GM18861 (cell line): ENCODE results near the gene CCDC6.
A peak's percentile ranks its signal among the peaks of the same experiment; 100 is the strongest.
"Not testable (repeated sequence)": the region's sequence is repeated elsewhere in the genome, so short reads cannot be mapped to it uniquely, and the experiment has no call there.

ENCODE experiments used
- ATAC-seq: cut with Tn5 transposase; IDR thresholded peaks from one replicate; pipeline ENCODE4 v1.9.1; 2021; ENCODE audit not compliant: unreplicated experiment

Gene CCDC6

DNA sequence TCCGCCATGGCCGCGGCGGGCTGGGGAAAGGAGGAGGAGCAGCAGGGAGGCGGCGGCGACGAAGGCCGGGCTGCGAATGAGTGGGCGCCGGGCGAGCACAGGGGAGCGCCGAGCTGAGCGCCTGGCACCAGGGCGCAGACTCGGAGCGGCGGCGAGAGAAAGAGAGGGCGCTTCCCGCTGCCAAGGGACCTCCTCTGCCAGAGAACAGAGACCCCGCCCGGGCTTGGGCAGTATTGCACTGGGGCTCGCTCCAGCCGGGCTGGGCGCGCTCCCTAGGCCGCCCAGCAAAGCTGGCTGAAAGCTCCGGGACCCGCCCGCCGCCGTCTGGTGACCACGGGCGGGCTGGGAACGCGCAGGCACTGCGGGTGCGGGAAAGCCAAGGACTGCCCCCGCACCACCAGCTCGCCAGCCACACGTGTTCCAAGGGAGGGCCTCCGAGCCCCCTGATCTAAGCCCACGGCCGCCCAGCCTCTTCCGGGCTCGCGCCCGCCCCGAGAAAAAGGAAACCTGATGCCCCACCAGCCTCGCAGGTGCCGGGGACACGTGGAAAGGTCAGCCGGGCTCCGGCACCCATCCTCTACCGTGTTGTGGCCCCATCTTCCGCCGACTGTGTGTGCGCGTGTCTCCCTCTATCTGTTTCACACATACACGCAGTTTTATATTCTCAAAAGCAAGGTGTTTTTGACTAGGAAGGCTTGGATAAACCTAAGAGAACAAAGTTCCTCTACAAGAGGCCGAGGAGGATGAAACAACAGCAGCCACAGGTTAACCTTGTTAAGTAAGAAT, at the start of gene CCDC6:
Gene CCDC6 (minus strand): TSS at position 140 of the 786 bp plus-strand sequence. CDS start 132 bp downstream, at position 8.
- peak; percentile 70 for ATAC-seq

DNA sequence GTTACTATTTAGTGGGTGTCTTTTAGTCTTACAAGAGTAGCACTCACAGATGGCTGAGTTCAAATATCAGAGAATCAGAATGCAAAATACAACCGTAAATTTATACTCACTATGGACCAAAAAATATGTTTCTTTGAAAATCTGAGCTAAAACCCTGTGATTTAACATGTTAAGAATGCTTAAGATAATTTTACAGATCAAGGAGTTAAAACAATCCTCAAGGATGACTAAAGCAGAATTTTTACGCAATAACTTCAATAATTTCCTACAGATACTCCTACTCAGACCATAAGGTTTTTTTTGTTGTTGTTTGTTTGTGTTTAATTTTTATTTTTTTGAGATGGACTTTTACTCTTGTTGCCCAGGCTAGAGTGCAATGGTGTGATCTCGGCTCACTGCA, 47.9 kb upstream of the CCDC6 start:
- ATAC-seq = no peak

DNA sequence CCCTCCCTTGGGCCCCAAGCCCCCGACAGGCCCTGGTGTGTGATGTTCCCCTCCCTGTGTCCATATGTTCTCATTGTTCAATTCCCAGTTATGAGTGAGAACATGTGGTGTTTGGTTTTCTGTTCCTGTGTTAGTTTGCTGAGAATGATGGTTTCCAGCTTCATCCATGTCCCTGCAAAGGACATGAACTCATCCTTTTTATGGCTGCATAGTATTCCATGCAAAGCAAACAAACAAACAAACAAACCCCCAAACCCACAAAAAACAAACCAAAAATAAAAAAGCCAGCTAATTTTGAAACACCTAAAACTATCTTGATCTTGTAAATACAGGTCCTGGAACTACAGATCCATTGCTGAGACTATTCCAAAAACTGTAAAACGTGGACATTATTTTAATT, 47.4 kb upstream of the CCDC6 start:
- ATAC-seq = not testable (repeated sequence)

DNA sequence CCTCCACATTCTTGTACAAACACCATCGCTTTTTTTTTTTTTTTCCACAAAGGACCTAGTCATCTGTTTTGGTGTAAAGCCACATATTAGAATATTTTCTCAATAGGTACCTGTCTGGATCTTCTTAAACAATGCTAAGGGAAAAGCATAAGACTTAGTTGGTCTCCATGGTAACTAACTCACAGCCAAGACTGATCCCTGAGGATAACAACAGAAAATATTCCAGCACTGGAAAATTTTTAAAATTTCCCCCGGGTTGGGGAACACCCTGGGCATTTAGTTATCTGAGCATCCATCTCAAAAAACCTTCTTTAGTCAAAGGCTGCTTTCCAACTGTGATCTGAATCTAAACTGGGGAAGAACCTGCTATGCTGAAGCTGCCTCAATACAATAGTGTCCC, 43.7 kb upstream of the CCDC6 start:
- no peak for ATAC-seq

DNA sequence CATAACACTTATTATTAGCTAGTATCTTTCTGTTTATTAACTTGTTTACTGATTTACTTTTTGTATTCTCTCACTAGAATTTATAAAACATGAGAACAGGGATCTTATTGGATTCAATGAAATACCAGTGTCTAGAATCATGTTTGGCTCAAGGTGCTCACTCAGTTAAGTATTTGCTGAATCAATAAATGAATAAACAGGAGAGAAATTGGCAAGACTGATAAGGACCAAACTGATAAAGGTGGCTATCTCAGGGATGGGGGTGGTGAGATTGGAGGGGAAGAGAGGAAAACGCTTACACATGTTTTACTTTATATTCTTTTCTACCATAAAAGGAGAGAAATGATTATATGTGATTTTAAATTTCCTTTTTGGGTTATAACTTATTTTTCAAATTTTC, 43.3 kb upstream of the CCDC6 start:
- no peak for ATAC-seq

DNA sequence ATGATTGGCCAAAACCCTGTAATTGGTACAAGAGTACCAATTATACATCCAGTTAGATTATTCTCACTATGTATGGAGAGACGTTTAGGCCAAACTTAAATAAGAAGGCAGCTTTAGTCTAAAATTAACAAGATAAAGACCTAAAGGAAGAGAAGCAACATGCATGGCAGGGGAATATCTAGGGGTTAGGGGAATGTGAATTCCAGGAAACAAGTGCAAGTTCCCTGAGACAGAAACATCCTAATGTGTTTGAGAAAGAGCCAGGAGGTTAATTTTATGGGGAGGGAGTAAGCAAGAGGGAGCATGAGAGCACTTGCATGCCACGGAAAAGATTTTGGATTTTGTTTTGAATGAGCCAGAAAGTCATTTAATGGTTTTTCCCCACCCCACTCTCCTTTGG, 39.6 kb upstream of the CCDC6 start:
- ATAC-seq = no peak

DNA sequence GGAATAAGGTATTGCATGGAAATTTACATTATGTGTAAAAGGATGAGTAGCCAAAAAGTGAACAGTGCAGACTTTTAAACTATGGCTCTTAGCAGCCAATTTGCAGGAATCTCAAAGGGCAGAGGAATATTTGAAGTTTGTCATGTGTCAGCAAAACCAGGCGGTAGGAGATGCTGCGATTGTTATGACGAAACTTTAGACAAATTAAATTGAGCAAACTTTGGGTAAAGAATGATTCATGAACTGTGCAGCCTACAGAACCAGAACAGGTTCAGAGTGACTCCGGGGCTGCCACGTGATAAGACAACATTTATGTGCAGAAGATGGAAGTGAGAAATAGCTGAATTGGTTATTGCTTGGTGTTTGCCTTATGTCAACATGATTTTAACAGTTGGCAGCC, 39.2 kb upstream of the CCDC6 start:
- ATAC-seq = no peak

DNA sequence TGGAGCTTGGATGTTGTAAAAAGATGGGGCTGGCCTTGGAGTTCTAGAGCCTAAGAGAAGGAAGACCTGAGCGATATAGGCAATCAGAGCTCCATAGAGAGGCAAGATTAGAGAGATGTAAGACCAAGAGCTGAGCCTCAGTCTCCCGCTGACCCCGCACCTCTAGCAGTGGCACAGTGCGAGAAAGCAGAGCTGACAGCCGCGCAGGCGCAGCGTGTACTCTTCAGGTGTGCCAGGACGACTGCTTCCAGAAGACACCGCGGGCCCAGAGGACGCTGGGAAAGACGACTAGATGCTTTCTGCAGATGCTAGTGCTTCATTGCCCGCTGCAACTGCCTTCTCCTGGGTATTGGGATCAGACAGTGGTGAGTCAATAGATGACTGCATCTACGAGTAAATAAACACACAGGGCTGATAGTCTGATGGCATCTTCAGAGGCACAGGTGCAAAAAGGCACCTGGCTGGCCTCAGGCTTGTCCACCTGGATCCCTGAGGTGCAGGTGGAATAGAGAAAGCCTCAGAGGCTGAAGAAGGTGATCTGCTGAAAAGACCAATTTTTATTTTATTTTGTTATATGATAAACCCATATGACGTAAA, 38.1 kb upstream of the CCDC6 start:
- ATAC-seq = no peak

DNA sequence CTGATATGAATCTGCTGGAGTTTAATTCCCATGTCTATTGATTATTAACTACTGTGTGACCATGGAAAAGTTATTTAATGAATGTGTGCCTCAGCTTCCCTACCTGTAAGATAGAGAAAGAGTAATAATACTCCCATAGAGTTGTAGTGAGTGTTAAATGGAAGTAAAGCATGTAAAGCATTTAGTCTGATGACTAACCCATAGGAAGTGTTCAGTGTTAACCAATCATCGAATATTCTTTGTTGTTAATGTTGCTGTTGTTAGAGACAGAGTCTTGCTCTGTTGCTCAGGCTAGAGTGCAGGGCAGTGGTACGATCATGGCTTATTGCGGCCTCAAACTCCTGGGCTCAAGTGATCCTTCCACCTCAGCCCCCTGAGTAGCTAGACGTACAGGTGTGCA, 36.2 kb upstream of the CCDC6 start:
- ATAC-seq = no peak

DNA sequence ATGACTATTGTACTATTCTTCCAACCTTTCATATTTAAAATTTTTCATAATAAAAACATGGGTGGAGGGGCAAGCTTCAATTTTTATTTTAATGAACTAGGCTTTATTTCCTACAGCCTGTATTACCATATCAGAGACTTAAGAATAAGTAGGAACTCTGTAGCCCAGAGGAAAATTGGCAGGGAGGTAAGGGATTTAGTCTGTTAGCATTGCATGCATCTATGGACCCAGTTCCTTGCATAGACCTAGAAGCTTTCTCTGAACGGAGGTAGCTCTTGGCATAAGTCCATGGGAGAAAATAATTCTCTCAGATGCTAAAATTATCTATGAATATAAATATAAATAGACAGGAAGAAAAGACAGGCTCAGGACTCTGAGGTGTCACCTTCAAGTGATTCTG, 31.4 kb upstream of the CCDC6 start:
- no peak for ATAC-seq

DNA sequence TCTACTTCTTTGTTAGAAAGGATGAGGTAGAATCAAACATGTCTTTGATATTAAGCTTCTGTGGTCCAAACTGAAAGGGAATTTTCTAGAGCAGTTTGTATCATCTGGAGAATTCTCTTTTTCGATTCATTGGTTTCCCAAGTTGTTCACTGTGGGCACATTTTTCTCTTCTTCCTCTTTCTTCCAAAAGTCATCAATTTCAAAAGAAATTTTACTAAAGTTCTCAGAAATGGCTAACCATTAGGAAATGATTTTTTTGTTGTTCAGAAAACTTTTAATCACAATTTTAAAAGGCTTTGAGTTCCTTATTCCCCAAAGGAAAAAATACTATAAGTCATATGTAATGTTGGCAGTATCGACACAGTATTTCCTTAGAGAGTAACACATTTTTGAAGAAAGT, 28.3 kb upstream of the CCDC6 start:
- ATAC-seq = no peak

DNA sequence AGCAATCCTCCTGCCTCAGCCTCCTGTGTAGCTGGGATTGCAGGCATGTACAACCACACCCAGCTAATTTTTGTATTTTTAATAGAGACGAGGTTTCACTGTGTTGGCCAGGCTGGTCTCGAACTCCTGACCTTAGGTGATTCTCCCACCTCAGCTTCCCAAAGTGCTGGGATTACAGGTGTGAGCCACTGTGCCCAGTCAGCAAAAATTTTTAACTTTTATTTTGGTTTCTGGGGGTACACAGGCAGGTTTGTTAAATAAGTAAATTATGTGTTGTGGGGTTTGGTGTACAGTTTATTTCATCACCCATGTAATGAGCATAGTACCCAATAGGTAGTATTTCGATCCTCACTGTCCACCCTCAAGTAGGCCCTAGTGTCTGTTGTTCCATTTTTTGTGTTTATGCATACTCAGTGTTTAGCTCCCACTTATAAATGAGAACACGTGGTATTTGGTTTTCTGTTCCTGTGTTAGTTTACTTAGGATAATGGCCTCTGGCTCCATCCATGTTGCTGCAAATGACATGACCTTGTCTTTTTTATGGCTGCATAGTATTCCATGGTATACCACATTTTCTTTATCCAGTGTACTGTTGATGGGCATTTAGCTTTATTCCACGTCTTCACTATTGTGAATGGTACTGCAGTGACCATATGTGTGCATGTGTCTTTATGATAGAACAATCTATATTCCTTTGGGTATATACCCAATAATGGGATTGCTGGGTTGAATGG, 24.6 kb upstream of the CCDC6 start:
- not testable (repeated sequence) for ATAC-seq

DNA sequence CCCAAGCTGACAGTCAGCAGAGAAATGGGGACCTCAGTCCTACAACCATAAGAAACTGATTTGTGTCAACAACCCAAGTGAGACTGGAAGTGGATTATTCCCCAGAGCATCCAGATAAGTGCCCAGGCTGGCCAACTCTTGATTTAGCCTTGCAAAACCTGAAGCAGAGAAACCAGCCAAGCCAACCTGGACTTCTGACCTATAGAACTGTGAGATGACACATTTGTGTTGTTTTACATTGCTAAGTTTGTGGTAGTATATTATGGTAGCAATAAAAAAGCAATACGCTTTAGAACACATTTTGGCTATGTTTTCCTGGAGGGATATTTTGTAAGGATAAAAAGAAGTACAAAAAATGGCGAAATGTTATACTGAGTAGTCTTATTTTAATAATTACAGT, 19.7 kb upstream of the CCDC6 start:
- no peak for ATAC-seq

DNA sequence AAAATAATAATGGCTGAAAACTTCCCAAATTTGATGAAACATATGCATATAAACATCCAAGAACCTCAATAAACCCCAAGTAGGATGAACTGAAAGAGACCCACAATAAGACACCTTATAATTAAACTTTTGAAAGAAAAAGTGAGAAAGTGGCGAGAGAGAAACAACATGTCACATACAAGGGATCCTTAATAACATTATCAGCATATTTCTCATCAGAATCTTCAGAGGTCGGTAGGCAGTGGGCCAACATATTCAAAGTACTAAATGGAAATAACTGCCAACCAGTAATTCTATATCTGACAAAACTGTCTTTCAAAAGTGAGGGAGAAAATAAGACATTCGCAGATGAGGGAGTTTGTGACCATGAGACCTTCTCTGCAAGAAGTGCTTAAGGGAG, 16.6 kb upstream of the CCDC6 start:
- ATAC-seq = no peak

DNA sequence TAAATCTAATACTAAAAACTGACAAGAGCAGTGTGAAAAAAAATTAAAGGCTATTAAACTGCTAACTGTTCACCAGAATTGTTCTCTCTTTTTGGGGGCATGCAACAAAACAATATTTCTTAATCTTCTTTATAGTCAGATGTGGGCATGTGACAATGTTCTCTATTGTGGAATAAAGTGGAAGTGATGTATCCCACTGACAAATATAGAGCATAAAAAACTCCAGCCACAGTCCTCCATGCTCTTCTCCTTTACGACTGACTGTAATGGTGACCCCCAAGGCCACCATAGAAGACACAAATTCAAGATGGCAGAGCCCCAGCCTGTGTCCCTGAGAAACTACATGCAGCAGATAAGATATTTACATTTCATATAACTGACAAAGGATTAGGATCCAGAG, 11.6 kb upstream of the CCDC6 start:
- no peak for ATAC-seq

DNA sequence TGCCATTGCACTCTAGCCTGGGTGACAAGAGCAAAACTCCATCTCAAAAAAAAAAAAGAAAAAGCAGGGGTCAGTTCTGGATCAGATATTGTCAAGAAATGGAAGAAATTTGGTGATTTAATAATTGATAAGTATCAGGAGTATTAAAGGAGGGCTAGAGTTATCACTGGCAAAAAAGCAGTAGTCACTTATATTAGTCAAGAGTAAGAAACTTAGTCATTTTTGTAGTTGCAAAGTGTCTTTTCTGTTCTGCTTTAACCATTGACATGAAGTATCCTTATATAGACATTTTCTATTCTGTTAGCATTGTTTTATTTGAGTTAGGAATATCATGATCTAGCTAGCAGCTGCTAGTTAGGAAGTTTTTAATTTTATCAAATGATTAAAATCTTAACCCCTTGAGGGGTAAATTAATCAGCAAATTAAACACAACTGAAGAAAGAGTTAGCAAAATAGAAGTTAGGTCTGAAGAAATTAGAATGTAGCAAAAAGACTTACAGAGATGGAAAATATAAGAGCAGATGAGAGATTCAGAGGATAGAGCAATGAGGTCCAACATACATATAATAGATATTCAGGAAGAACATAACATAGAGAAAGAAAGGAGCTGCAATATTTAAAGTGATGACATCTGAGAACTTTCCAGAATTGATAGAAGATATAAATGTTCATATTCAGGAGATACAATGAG, 7.3 kb upstream of the CCDC6 start:
- ATAC-seq = no peak

DNA sequence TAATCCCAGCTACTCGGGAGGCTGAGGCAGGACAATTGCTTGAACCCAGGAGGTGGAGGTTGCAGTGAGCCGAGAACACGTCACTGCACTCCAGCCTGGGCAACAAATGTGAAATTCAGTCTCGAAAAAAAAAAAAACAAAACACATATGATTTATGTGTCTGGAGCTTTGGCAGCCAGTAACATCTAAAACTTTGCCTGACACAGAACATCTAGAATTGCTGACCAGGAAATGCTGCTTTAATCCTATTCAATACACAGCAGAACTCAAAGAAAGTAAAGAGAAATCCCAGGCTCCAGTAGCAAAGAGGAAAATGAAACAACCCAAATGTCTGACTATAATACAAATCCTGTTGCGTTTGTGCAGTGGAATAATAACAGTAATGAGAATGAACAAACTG, 4.5 kb upstream of the CCDC6 start:
- no peak for ATAC-seq

DNA sequence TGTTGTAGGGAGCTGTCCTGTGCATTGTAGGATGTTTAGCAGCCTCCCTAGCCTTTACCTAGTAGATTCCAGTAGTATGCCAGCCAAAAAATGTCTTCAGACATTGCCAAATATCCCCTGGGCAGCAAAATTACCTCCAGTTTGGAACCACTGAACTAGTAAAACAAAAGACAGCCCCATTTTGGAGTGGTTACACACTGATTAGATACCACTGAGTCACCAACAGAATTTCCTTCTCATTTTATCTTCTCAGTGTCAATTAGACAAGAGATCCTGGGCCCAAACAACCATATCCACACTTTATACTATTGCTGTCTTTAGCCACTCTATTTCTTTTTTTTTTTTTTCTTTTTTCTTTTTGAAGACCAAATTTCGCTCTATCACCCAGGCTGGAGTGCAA, 3.5 kb upstream of the CCDC6 start:
- no peak for ATAC-seq

DNA sequence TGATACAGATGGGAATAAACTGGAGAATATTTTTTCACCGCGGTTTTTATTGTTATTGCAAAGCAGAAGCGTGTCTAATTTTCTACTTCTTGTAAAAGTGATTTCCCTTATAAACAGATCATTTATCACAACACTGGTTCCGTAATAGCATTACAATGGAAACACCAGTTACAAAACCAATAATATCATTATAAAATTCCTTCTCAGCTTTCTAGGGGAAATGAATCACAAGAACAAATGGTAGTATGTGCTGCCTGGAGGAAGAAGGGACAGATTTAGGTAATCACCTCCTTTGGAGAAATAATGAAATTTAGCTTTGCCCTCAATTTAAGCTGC, 2.4 kb upstream of the CCDC6 start:
- no peak for ATAC-seq

DNA sequence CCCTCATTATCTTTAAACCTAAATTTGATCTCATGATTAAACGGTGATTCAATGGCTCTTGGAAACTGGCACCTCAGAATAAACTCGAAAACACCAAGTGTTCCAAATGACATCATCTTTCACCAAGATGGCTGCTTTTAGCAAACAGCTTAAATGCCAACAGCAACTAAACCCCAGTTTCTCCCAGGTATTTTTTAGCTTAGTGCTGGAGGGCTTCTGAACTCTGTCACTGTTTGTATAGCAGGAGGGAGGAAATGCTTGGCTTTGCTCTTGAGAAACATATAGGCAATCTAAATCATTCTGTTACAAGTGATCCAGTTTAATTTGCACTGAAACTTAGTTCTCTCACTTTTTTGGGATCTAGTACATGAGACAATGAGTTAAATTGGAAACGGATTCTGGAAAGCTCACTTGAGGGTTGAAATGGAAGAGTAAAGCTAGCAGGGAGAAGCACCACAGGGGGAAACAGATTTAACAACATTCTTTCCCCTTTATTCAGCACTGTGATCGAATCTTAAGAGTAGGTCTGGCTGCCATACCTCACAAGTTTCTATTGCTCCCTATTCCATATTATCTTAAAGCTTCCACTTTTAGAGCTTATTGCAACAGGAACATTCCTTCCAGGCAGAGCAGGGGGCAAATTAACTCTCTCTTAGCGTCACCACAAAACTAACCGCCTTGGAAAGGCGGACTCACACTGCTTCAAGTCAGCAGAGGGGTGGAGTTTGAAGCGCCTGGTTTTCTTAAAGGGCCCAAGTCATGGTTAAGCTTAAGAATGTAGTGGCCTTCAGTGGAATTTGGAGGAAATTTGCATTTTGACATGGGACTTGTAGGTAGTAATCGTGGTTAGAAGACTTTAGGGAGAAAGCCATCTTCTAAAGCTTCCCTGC, 1.8 kb upstream of the CCDC6 start:
- ATAC-seq = peak; percentile 21

DNA sequence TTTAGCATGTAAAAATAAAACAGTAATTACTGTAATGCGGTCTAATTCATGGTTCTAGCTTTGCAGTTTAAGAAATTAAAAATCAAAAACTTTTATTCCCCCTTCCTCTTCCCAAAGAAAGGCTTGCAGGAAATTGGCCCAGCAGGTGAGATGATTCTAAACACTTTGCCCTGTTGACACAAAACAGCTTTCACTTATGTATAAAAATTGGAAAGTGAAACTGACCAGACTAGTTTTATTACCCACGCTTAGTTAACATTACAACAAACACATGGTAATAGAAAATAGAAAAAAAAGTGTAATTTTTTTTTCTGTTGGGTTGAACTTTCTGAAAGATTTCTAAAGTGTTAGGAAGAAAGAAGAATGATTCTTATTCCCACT, 1.2 kb upstream of the CCDC6 start:
- no peak for ATAC-seq
